OCI-LY7 (cell line): ENCODE measurements around the gene TMEM214. TPM values are rescaled to one million over a fixed set of nuclear protein-coding genes. Genes with fewer than 3 reads are reported as not detected.
A peak's percentile ranks its signal among the peaks of the same experiment; 100 is the strongest.
"Not testable (repeated sequence)": the region's sequence is repeated elsewhere in the genome, so short reads cannot be mapped to it uniquely, and the experiment has no call there.

ENCODE experiments used
- BruUV-seq: library from RNA; stranded (reverse); fragments of 400-500 nt; replicated peaks from 2 replicates; lab custom pipeline; 2021; lab: Mats Ljungman, UMichigan
- CTCF ChIA-PET: fragments of 300-600 bp; sonication (Branson Sonifier 250); formaldehyde crosslinking; loops from one replicate; lab custom pipeline; 2022; ENCODE audit warnings: antibody characterized with exemption; ENCODE audit not compliant: unreplicated experiment; lab: Charles Lee
- POLR2A ChIA-PET: fragments of 300-600 bp; sonication (Branson Sonifier 250); formaldehyde crosslinking; loops from one replicate; lab custom pipeline; 2022; ENCODE audit warnings: antibody characterized with exemption; lab: Charles Lee
- DNase-seq: peaks from one replicate; pipeline ENCODE4 v3.0.0-alpha.2; 2015; ENCODE audit warnings: low spot score
- H2AFZ ChIP-seq: fragments of 200-600 bp; sonication (generic), shearing (Covaris generic); 2 replicates; pipeline ENCODE4 v1.6.1; 2014; ENCODE audit warnings: mild to moderate bottlenecking, antibody characterized with exemption, low read length, moderate library complexity
- H3K27ac ChIP-seq: fragments of 200-600 bp; sonication (generic); 2 replicates; pipeline ENCODE4 v1.5.1; 2014; ENCODE audit warnings: mixed run types, low read depth, mild to moderate bottlenecking, moderate library complexity, low read length, inconsistent platforms; ENCODE audit not compliant: poor library complexity, severe bottlenecking
- H3K36me3 ChIP-seq: fragments of 200-600 bp; sonication (generic); 2 replicates; pipeline ENCODE4 v1.6.1; 2014; ENCODE audit warnings: mild to moderate bottlenecking, antibody characterized with exemption, low read length, moderate library complexity, mixed read lengths; ENCODE audit not compliant: insufficient read depth
- H3K4me1 ChIP-seq: fragments of 200-600 bp; sonication (generic); 2 replicates; pipeline ENCODE4 v1.5.1; 2014; ENCODE audit warnings: mild to moderate bottlenecking, low read length; ENCODE audit not compliant: insufficient read depth, poor library complexity, severe bottlenecking
- H3K4me2 ChIP-seq: fragments of 200-600 bp; sonication (generic); 2 replicates; pipeline ENCODE4 v1.6.1; 2014; ENCODE audit warnings: mild to moderate bottlenecking, low read length
- H3K4me3 ChIP-seq: fragments of 200-600 bp; sonication (generic); 2 replicates; pipeline ENCODE4 v1.5.1; 2014; ENCODE audit warnings: mild to moderate bottlenecking, low read depth, low read length; ENCODE audit not compliant: poor library complexity, severe bottlenecking
- H3K79me2 ChIP-seq: fragments of 200-600 bp; sonication (generic); 2 replicates; pipeline ENCODE4 v1.6.1; 2016; ENCODE audit warnings: low read depth, mild to moderate bottlenecking, low read length, moderate library complexity, mixed read lengths; ENCODE audit not compliant: insufficient read depth
- H3K9me2 ChIP-seq: fragments of 200-600 bp; sonication (generic); 2 replicates; pipeline ENCODE4 v1.6.1; 2016; ENCODE audit warnings: mild to moderate bottlenecking, low read length, mixed read lengths; ENCODE audit not compliant: insufficient read depth
- H3K9me3 ChIP-seq: fragments of 200-600 bp; sonication (generic); 2 replicates; pipeline ENCODE4 v1.6.1; 2014; ENCODE audit warnings: mild to moderate bottlenecking, mixed run types, low read length, mixed read lengths
- H4K20me1 ChIP-seq: fragments of 200-600 bp; sonication (generic); 2 replicates; pipeline ENCODE4 v1.6.1; 2014; ENCODE audit warnings: mild to moderate bottlenecking, antibody characterized with exemption, low read length, moderate library complexity, mixed read lengths; ENCODE audit not compliant: insufficient read depth
- EZH2phosphoT487 ChIP-seq: fragments of 200-600 bp; sonication (generic); IDR thresholded peaks from 2 replicates; pipeline ENCODE4 v1.6.1; 2018; ENCODE audit warnings: low read depth, borderline replicate concordance, mild to moderate bottlenecking, mixed run types, antibody characterized with exemption, low read length, moderate library complexity, mixed read lengths
- intact Hi-C: fragments of 100-400 bp; cut with micrococcal nuclease; formaldehyde crosslinking; loops from one replicate; pipeline ENCODE4 v1.10.0; 2022; ENCODE audit not compliant: unreplicated experiment
- total RNA-seq, 2 experiments: library from RNA; depleted of rRNA in 1 of 2; stranded (reverse); fragments of >200 nt in 1 of 2; shearing (Covaris generic) in 1 of 2; gene quantifications; 2 replicates each; pipeline ENCODE4 v1.2.3, GENCODE V29; 2014 to 2022
- TF ChIP-seq, protein P1 (sequence below): fragments of 200-600 bp; sonication (generic); conservative IDR thresholded peaks from 2 replicates; pipeline ENCODE4 v1.5.1; 2014; ENCODE audit warnings: mild to moderate bottlenecking, antibody characterized with exemption, low read length, moderate library complexity, mixed read lengths

The TMEM214 gene
- total RNA-seq, 2 experiments from 2014 or later = 32.0 to 78.6 TPM

GRCh38 chr2:27074738-27075565 is 42.2 kb downstream of the TMEM214 start:
- ChIA-PET CTCF (no interaction called here), POLR2A (interaction anchor here (0.6 to 3.8 kb wide), 5 partner anchors 12 to 356 kb away, joined by 3 to 18 read pairs (median 3); partner anchors contain the start of genes AGBL5 and KHK)
- H3K4me1 ChIP-seq = peaks cover 68% of the 10 kb centered on the region
- TF ChIP-seq EZH2phosphoT487 = no peak
- TF ChIP-seq, protein P1, sequence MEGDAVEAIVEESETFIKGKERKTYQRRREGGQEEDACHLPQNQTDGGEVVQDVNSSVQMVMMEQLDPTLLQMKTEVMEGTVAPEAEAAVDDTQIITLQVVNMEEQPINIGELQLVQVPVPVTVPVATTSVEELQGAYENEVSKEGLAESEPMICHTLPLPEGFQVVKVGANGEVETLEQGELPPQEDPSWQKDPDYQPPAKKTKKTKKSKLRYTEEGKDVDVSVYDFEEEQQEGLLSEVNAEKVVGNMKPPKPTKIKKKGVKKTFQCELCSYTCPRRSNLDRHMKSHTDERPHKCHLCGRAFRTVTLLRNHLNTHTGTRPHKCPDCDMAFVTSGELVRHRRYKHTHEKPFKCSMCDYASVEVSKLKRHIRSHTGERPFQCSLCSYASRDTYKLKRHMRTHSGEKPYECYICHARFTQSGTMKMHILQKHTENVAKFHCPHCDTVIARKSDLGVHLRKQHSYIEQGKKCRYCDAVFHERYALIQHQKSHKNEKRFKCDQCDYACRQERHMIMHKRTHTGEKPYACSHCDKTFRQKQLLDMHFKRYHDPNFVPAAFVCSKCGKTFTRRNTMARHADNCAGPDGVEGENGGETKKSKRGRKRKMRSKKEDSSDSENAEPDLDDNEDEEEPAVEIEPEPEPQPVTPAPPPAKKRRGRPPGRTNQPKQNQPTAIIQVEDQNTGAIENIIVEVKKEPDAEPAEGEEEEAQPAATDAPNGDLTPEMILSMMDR = no peak
- H2AFZ ChIP-seq = peak overlapping the region; percentile 79
- 0 out of 2 replicates have a peak, but pooled peaks cover 1% of the 10 kb centered on the region for H4K20me1 ChIP-seq
- H3K4me3 ChIP-seq = peak overlapping the region; percentile 33
- H3K4me2 ChIP-seq = peak overlapping the region; percentile 70
- no peaks in the 10 kb centered on the region for H3K9me2 ChIP-seq
- H3K9me3 ChIP-seq = no peaks in the 10 kb centered on the region
- H3K27ac ChIP-seq = peak overlapping the region; percentile 81
- no TSS peak for BruUV-seq
- peaks cover 15% of the 10 kb centered on the region for H3K79me2 ChIP-seq
- DNase-seq = peak; percentile 81
- peaks cover 6% of the 10 kb centered on the region; the same call in 1 of the 2 replicates for H3K36me3 ChIP-seq
- intact Hi-C loops = no loop called here

DNA sequence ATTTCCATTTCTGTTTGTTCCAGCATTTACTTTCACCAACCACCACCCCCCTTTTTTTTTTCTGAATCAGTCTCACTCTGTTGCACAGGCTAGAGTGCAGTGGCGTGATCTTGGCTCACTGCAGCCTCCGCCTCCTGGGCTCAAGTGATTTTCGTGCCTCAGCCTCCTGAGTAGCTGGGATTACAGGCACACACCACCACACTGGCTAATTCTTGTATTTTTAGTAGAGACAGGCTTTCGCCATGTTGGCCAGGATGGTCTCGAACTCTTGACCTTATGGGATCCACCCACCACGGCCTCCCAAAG is 42.8 kb downstream of the TMEM214 start:
- intact Hi-C loops, H3K36me3 ChIP-seq, H3K79me2 ChIP-seq, H3K9me3 ChIP-seq, CTCF ChIA-PET, H4K20me1 ChIP-seq, H3K9me2 ChIP-seq, DNase-seq, BruUV-seq: not testable (repeated sequence)
- Histone ChIP-seq H3K4me2 (peak overlapping the region; percentile 70), H3K27ac (peak overlapping the region; percentile 81), H3K4me1 (peaks cover 68% of the 10 kb centered on the region), H3K4me3 (peak overlapping the region; percentile 33), H2AFZ (peak overlapping the region; percentile 79)
- POLR2A ChIA-PET = interaction anchor here (0.6 to 3.8 kb wide), 2 partner anchors 25 to 355 kb away, joined by 3 to 18 read pairs; partner anchors contain the start of gene AGBL5

DNA sequence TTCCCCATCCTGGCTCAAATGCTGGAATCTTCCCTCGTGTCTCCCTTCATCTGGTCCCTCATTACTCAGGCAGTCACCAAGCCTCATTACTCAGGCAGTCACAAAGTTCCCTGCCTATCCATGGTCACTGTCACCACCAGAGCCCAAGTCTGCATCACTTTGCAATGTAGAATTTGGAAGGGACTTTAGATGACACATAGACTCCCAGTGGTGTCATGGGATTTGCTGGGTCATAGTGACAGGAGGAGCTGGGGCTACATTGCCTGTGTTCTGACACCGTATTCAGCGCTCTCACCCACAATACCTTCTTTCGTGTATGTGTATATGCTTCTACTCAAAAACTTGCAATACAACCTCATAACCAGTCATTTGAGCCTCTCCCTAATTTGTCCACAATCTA is 43.6 kb downstream of the TMEM214 start:
- intact Hi-C loops = no loop called here
- no peaks in the 10 kb centered on the region for H3K36me3 ChIP-seq
- H2AFZ ChIP-seq = no peak overlapping the region; the same call in 1 of the 2 replicates
- no peaks in the 10 kb centered on the region for H4K20me1 ChIP-seq
- peak overlapping the region; percentile 81 for H3K27ac ChIP-seq
- ChIA-PET POLR2A (no interaction called here), CTCF (no interaction called here)
- TF ChIP-seq, protein P1 = no peak
- no peak for TF ChIP-seq EZH2phosphoT487
- H3K79me2 ChIP-seq = peaks cover 1% of the 10 kb centered on the region; the same call in 1 of the 2 replicates
- peaks cover 73% of the 10 kb centered on the region for H3K4me1 ChIP-seq
- no peak overlapping the region for H3K4me3 ChIP-seq
- H3K9me2 ChIP-seq = no peaks in the 10 kb centered on the region
- BruUV-seq = no TSS peak
- no peak for DNase-seq
- H3K4me2 ChIP-seq = no peak overlapping the region
- no peaks in the 10 kb centered on the region for H3K9me3 ChIP-seq
